Panc1 (cell line): ENCODE data around the gene CST4.
"Not testable (repeated sequence)": the region's sequence is repeated elsewhere in the genome, so short reads cannot be mapped to it uniquely, and the experiment has no call there.

Experiments
- POLR2AphosphoS5 ChIP-seq: IDR thresholded peaks from 2 replicates; pipeline ENCODE4 v1.6.1; 2012; ENCODE audit warnings: mild to moderate bottlenecking, low read depth, low read length, moderate library complexity
- SIN3A ChIP-seq: IDR thresholded peaks from 2 replicates; pipeline ENCODE4 v1.6.1; 2012; ENCODE audit warnings: low read depth, mild to moderate bottlenecking, low read length, moderate library complexity, borderline replicate concordance; ENCODE audit not compliant: insufficient read depth
- TF ChIP-seq, protein P1 (sequence below): fragments of 450-650 bp; IDR thresholded peaks from 2 replicates; pipeline ENCODE4 v1.5.1; 2017; ENCODE audit warnings: mild to moderate bottlenecking
- TF ChIP-seq, protein P2 (sequence below), 2 experiments: IDR thresholded peaks; 2 replicates each; pipeline ENCODE4 v1.6.1; 2011 to 2012; ENCODE audit warnings: low read depth in 2 of 2, control low read depth in 1 of 2, low read length in 1 of 2, mild to moderate bottlenecking in 1 of 2, moderate library complexity in 1 of 2; ENCODE audit not compliant: insufficient read depth in 1 of 2

DNA sequence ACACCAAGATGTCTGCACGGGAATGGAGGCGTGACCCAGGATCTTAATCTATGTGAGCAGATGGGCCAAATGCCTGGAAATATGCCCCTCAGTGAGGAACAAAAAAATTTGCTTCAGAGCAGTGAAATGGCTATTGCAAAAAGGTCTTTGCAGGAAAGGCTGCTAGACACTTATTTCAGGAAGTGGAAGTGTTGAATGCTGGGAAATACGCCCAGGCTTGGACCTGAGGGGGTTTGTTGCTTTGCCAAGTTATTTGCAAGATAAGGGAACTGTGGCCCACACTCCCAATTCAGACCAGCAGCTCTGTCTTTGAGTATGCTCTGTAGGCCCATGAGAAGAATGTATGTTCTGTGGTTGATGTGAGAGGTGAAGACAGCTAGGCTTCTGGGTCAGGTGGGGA, 46.6 kb upstream of the CST4 start:
- TF ChIP-seq, protein P1, sequence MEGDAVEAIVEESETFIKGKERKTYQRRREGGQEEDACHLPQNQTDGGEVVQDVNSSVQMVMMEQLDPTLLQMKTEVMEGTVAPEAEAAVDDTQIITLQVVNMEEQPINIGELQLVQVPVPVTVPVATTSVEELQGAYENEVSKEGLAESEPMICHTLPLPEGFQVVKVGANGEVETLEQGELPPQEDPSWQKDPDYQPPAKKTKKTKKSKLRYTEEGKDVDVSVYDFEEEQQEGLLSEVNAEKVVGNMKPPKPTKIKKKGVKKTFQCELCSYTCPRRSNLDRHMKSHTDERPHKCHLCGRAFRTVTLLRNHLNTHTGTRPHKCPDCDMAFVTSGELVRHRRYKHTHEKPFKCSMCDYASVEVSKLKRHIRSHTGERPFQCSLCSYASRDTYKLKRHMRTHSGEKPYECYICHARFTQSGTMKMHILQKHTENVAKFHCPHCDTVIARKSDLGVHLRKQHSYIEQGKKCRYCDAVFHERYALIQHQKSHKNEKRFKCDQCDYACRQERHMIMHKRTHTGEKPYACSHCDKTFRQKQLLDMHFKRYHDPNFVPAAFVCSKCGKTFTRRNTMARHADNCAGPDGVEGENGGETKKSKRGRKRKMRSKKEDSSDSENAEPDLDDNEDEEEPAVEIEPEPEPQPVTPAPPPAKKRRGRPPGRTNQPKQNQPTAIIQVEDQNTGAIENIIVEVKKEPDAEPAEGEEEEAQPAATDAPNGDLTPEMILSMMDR = not testable (repeated sequence)
- TF ChIP-seq, protein P2, sequence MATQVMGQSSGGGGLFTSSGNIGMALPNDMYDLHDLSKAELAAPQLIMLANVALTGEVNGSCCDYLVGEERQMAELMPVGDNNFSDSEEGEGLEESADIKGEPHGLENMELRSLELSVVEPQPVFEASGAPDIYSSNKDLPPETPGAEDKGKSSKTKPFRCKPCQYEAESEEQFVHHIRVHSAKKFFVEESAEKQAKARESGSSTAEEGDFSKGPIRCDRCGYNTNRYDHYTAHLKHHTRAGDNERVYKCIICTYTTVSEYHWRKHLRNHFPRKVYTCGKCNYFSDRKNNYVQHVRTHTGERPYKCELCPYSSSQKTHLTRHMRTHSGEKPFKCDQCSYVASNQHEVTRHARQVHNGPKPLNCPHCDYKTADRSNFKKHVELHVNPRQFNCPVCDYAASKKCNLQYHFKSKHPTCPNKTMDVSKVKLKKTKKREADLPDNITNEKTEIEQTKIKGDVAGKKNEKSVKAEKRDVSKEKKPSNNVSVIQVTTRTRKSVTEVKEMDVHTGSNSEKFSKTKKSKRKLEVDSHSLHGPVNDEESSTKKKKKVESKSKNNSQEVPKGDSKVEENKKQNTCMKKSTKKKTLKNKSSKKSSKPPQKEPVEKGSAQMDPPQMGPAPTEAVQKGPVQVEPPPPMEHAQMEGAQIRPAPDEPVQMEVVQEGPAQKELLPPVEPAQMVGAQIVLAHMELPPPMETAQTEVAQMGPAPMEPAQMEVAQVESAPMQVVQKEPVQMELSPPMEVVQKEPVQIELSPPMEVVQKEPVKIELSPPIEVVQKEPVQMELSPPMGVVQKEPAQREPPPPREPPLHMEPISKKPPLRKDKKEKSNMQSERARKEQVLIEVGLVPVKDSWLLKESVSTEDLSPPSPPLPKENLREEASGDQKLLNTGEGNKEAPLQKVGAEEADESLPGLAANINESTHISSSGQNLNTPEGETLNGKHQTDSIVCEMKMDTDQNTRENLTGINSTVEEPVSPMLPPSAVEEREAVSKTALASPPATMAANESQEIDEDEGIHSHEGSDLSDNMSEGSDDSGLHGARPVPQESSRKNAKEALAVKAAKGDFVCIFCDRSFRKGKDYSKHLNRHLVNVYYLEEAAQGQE (IDR thresholded peaks at IDR 0.05; ENCODE audit: insufficient read depth in 1 of 2, low read depth in 2 of 2, low read length in 1 of 2) = not testable (repeated sequence)
- TF ChIP-seq POLR2AphosphoS5, SIN3A: not testable (repeated sequence)
